HEK293 (cell line): ENCODE results near the gene N4BP3.

Source experiments
- ZBTB1 ChIP-seq: fragments of 450-650 bp; formaldehyde crosslinking; IDR thresholded peaks from 2 replicates; pipeline ENCODE4 v1.5.1; 2016; ENCODE audit warnings: missing biosample characterization, missing genetic modification characterization
- ZBTB48 ChIP-seq: fragments of 450-650 bp; formaldehyde crosslinking; IDR thresholded peaks from 2 replicates; pipeline ENCODE4 v1.5.1; 2016; ENCODE audit warnings: missing biosample characterization, missing genetic modification characterization
- ZEB2 ChIP-seq: fragments of 450-650 bp; formaldehyde crosslinking; IDR thresholded peaks from 2 replicates; pipeline ENCODE4 v1.5.1; 2016; ENCODE audit warnings: missing biosample characterization, missing genetic modification characterization
- ZNF292 ChIP-seq: fragments of 450-650 bp; formaldehyde crosslinking; IDR thresholded peaks from 2 replicates; pipeline ENCODE4 v1.5.1; 2016; ENCODE audit warnings: low read depth, missing biosample characterization, missing genetic modification characterization, borderline replicate concordance
- ZNF48 ChIP-seq: fragments of 450-650 bp; formaldehyde crosslinking; IDR thresholded peaks from 2 replicates; pipeline ENCODE4 v1.5.1; 2016; ENCODE audit warnings: missing biosample characterization, missing genetic modification characterization
- ZNF544 ChIP-seq: fragments of 450-650 bp; formaldehyde crosslinking; IDR thresholded peaks from 2 replicates; pipeline ENCODE4 v1.5.0; 2017; ENCODE audit warnings: missing biosample characterization, missing genetic modification characterization
- ZNF658 ChIP-seq: fragments of 450-650 bp; formaldehyde crosslinking; IDR thresholded peaks from 2 replicates; pipeline ENCODE4; 2016; ENCODE audit warnings: missing biosample characterization, missing genetic modification characterization

DNA sequence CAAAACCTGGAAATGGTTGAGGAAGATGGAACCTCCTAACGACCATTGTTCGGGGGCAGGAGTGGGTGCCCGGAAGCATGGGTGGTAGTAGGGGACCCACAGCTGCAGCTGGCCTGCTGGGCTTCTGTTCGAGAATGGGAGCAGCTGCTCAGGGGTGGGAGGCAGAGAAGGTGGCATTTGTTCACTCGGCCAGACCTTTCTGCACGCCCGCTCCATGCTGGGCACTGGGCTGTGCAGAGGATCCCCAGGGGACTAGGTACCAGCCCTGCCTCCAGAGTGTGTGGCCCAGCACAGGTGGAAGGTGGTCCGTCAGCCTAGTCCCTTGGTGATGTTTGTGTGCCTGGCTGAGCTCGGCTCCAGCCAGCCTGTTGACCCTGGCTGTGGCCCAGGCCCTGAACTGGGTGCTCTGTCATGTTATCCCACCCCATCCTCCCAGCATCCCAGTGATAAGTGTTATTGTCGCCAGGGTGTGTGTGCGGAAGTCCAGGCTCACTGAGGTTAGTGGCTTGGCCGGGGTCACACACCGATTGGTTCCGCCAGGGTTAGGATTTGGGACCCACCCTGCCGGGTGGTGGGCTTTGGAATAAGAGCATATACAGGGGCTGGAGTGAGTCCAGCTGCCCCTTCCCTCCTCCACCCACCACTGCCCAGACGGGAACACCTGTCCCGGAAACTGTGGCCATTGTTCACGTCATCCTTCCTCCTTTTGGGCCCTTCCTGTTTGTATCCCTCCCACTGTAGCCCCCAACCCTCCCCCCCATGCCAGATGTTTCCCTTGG lies 4.8 kb downstream of the N4BP3 start:
- TF ChIP-seq ZNF292 (no peak), ZEB2 (tag by site-specific recombination) (no peak), ZNF658 (tag by site-specific recombination) (no peak), ZNF48 (tag by site-specific recombination) (no peak), ZBTB1 (no peak), ZBTB48 (tag by site-specific recombination) (no peak), ZNF544 (tag by site-specific recombination) (no peak)
